HepG2 (cell line): ENCODE measurements around the gene GDF11. TPM values are rescaled to one million over a fixed set of nuclear protein-coding genes. Genes with fewer than 3 reads are reported as not detected.
A peak's percentile ranks its signal among the peaks of the same experiment; 100 is the strongest.

Experiments
- ARNTL ChIP-seq: sonication (generic); formaldehyde crosslinking; IDR thresholded peaks from 2 replicates; pipeline ENCODE4 v1.4.0; 2020; ENCODE audit warnings: mild to moderate bottlenecking, missing genetic modification reagents
- ATF6 ChIP-seq: sonication (generic); formaldehyde crosslinking; conservative IDR thresholded peaks from 2 replicates; pipeline ENCODE4 v1.4.0; 2020; ENCODE audit warnings: missing genetic modification reagents
- DMAP1 ChIP-seq: IDR thresholded peaks from 2 replicates; pipeline ENCODE4 v1.6.1; 2016
- ETV6 ChIP-seq: sonication (generic); formaldehyde crosslinking; conservative IDR thresholded peaks from 2 replicates; pipeline ENCODE4 v1.4.0; 2020; ENCODE audit warnings: missing genetic modification reagents
- HDAC2 ChIP-seq: sonication (generic); formaldehyde crosslinking; IDR thresholded peaks from 2 replicates; pipeline ENCODE4 v1.4.0; 2020; ENCODE audit warnings: missing genetic modification reagents
- KDM1A ChIP-seq: IDR thresholded peaks from 2 replicates; pipeline ENCODE4 v1.6.1; 2016; ENCODE audit warnings: missing compliant biosample characterization
- MLX ChIP-seq: IDR thresholded peaks from 2 replicates; pipeline ENCODE4 v1.6.1; 2016
- MYPOP ChIP-seq: sonication (generic); formaldehyde crosslinking; IDR thresholded peaks from 2 replicates; pipeline ENCODE4 v1.8.1; 2023; ENCODE audit warnings: mild to moderate bottlenecking, moderate library complexity, missing genetic modification reagents
- NR3C1 ChIP-seq: sonication (generic); formaldehyde crosslinking; IDR thresholded peaks from 2 replicates; pipeline ENCODE4 v1.4.0; 2020; ENCODE audit warnings: missing genetic modification reagents
- TEAD2 ChIP-seq: sonication (generic); formaldehyde crosslinking; IDR thresholded peaks from 2 replicates; pipeline ENCODE4 v1.9.0; 2021; ENCODE audit warnings: missing genetic modification reagents
- THRA ChIP-seq: sonication (generic); formaldehyde crosslinking; IDR thresholded peaks from 2 replicates; pipeline ENCODE4 v1.4.0; 2020; ENCODE audit warnings: missing genetic modification reagents, borderline replicate concordance
- WIZ ChIP-seq: sonication (generic); formaldehyde crosslinking; IDR thresholded peaks from 2 replicates; pipeline ENCODE4 v1.5.1; 2020; ENCODE audit warnings: mild to moderate bottlenecking, missing genetic modification reagents
- ZBED4 ChIP-seq: sonication (generic); formaldehyde crosslinking; IDR thresholded peaks from 2 replicates; pipeline ENCODE4 v1.4.0; 2020; ENCODE audit warnings: missing genetic modification reagents, borderline replicate concordance
- ZNF282 ChIP-seq: fragments of 450-650 bp; IDR thresholded peaks from 2 replicates; pipeline ENCODE4 v1.6.1; 2018; ENCODE audit not compliant: partially characterized antibody
- ZNF329 ChIP-seq: sonication (generic); formaldehyde crosslinking; IDR thresholded peaks from 2 replicates; pipeline ENCODE4 v1.9.0; 2021; ENCODE audit warnings: low read depth, mild to moderate bottlenecking, missing genetic modification reagents
- ZNF335 ChIP-seq: sonication (generic); formaldehyde crosslinking; IDR thresholded peaks from 2 replicates; pipeline ENCODE4 v1.4.0; 2020; ENCODE audit warnings: missing genetic modification reagents
- ZNF567 ChIP-seq: sonication (generic); formaldehyde crosslinking; IDR thresholded peaks from 2 replicates; pipeline ENCODE4 v1.8.1; 2023; ENCODE audit warnings: mild to moderate bottlenecking, missing genetic modification reagents, borderline replicate concordance
- ZNF570 ChIP-seq: sonication (generic); formaldehyde crosslinking; IDR thresholded peaks from 2 replicates; pipeline ENCODE4 v1.4.0; 2020; ENCODE audit warnings: mild to moderate bottlenecking, missing genetic modification reagents, borderline replicate concordance
- ZNF674 ChIP-seq: sonication (generic); formaldehyde crosslinking; IDR thresholded peaks from 2 replicates; pipeline ENCODE4 v1.5.0; 2020; ENCODE audit warnings: low read depth, mild to moderate bottlenecking, missing genetic modification reagents
- ZNF749 ChIP-seq: sonication (generic); formaldehyde crosslinking; IDR thresholded peaks from 2 replicates; pipeline ENCODE4 v1.8.0; 2022; ENCODE audit warnings: mild to moderate bottlenecking, missing genetic modification reagents, moderate library complexity, borderline replicate concordance
- ZNF878 ChIP-seq: sonication (generic); formaldehyde crosslinking; IDR thresholded peaks from 2 replicates; pipeline ENCODE4 v1.8.1; 2023; ENCODE audit warnings: mild to moderate bottlenecking, missing genetic modification reagents, moderate library complexity
- ZSCAN29 ChIP-seq: sonication (generic); formaldehyde crosslinking; conservative IDR thresholded peaks from 2 replicates; pipeline ENCODE4 v1.4.0; 2020; ENCODE audit warnings: mild to moderate bottlenecking, missing genetic modification reagents
- polyA plus RNA-seq, 8 experiments: library from polyadenylated mRNA; depleted of rRNA in 3 of 8; stranded (reverse) in 7 of 8; unstranded in 1 of 8; fragments of >200 nt; fragmentation: Illumina TruSeq in 4 of 8; extraction: Trizol in 4 of 8; gene quantifications; 2 replicates each; pipeline versions ENCODE4 v1.2.1 to v1.2.3, GENCODE V29; 2011 to 2016; ENCODE audit warnings: low read depth in 4 of 8, missing spikeins in 1 of 8, mixed read lengths in 1 of 8; ENCODE audit not compliant: insufficient read depth in 1 of 8
- total RNA-seq, 5 experiments: library from RNA; depleted of rRNA; stranded (reverse); fragments of >200 nt; fragmentation: Illumina TruSeq; extraction: Trizol; gene quantifications; 2 replicates each; pipeline ENCODE4 v1.2.3, GENCODE V29; 2016; ENCODE audit warnings: low read depth in 1 of 5

Gene GDF11
- total and polyA plus RNA-seq, 2 of the 13 experiments (the other 11 are each of a cell fraction or from before 2014, with no cell fraction given) = 0.63 to 1.5 TPM

GRCh38 chr12:55736780-55737580 lies 5.9 kb upstream of the GDF11 start (continued):
- TF ChIP-seq ZBED4 = no peak
- 0 out of 2 replicates have a peak, but pooled peaks have one; percentile 29 for TF ChIP-seq MLX (CRISPR knock-in tag)
- no peak for TF ChIP-seq ETV6 (CRISPR knock-in tag)
- no peak for TF ChIP-seq ZNF878 (CRISPR knock-in tag)
- no peak for TF ChIP-seq ZNF570 (CRISPR knock-in tag)
- TF ChIP-seq WIZ = no peak
- TF ChIP-seq ZNF567 (CRISPR knock-in tag) = no peak
- TF ChIP-seq ZNF335 (CRISPR knock-in tag) = no peak
- TF ChIP-seq THRA (CRISPR knock-in tag) = 0 out of 2 replicates have a peak, but pooled peaks have one; percentile 26
- no peak for TF ChIP-seq KDM1A (CRISPR knock-in tag)
- no peak for TF ChIP-seq ARNTL
- no peak; the same call in 1 of the 2 replicates for TF ChIP-seq ZSCAN29
- peak; percentile 33; the same call in 1 of the 2 replicates for TF ChIP-seq HDAC2 (CRISPR knock-in tag)
- TF ChIP-seq NR3C1 = no peak
- no peak for TF ChIP-seq ZNF282
- no peak for TF ChIP-seq ZNF674 (CRISPR knock-in tag)
- TF ChIP-seq ZNF749 = no peak
- TF ChIP-seq ATF6 (CRISPR knock-in tag) = no peak
- TF ChIP-seq DMAP1 (CRISPR knock-in tag) = no peak
- no peak for TF ChIP-seq MYPOP (CRISPR knock-in tag)
- no peak for TF ChIP-seq TEAD2
- no peak for TF ChIP-seq ZNF329 (CRISPR knock-in tag)
